ENCODE results near the gene KDM4C.

Gene KDM4C

GRCh38 chr9:6781476-6781875, 23.7 kb downstream of the KDM4C start:
- TF ChIP-seq CTCF (IDR thresholded peaks at IDR 0.05; ENCODE audit: low read depth, low read length): no peak
- Histone ChIP-seq H3K9me3 (no peaks in the 10 kb centered on the region), H3K36me3 (no peaks in the 10 kb centered on the region), H3K4me3 (ENCODE audit: low read depth, low read length) (no peak overlapping the region), H3K4me1 (peaks cover 13% of the 10 kb centered on the region), H3K27me3 (no peaks in the 10 kb centered on the region)
- DNase-seq: no peak

- TF ChIP-seq CTCF (IDR thresholded peaks at IDR 0.05; ENCODE audit: low read depth, low read length): no peak
- no peaks in the 10 kb centered on the region for H3K27me3 ChIP-seq
- H3K9me3 ChIP-seq: no peaks in the 10 kb centered on the region
- H3K36me3 ChIP-seq: no peaks in the 10 kb centered on the region
- H3K4me3 ChIP-seq (ENCODE audit: low read depth, low read length): no peak overlapping the region
- peaks cover 13% of the 10 kb centered on the region for H3K4me1 ChIP-seq
- DNase-seq: no peak
Measured at GRCh38 chr9:6782345-6782744, 24.6 kb downstream of the KDM4C start.

- H3K4me3 ChIP-seq (ENCODE audit: low read depth, low read length): no peak overlapping the region
- H3K9me3 ChIP-seq: no peaks in the 10 kb centered on the region
- H3K4me1 ChIP-seq: peaks cover 13% of the 10 kb centered on the region
- H3K36me3 ChIP-seq: no peaks in the 10 kb centered on the region
- DNase-seq: no peak
- no peak for TF ChIP-seq CTCF (IDR thresholded peaks at IDR 0.05; ENCODE audit: low read depth, low read length)
- no peaks in the 10 kb centered on the region for H3K27me3 ChIP-seq
Measured at GRCh38 chr9:6782981-6783380, 25.2 kb downstream of the KDM4C start.

- Histone ChIP-seq H3K9me3 (no peaks in the 10 kb centered on the region), H3K27me3 (no peaks in the 10 kb centered on the region), H3K4me3 (ENCODE audit: low read depth, low read length) (no peak overlapping the region), H3K36me3 (no peaks in the 10 kb centered on the region), H3K4me1 (peaks cover 13% of the 10 kb centered on the region)
- DNase-seq: no peak
- TF ChIP-seq CTCF (IDR thresholded peaks at IDR 0.05; ENCODE audit: low read depth, low read length): no peak
Measured at GRCh38 chr9:6783753-6784152, 26.0 kb downstream of the KDM4C start.

- Histone ChIP-seq H3K27me3 (no peaks in the 10 kb centered on the region), H3K36me3 (no peaks in the 10 kb centered on the region), H3K9me3 (no peaks in the 10 kb centered on the region), H3K4me3 (ENCODE audit: low read depth, low read length) (no peak overlapping the region), H3K4me1 (no peaks in the 10 kb centered on the region)
- DNase-seq: no peak
- no peak for TF ChIP-seq CTCF (IDR thresholded peaks at IDR 0.05; ENCODE audit: low read depth, low read length)
Measured at GRCh38 chr9:6785682-6786081, 27.9 kb downstream of the KDM4C start.

- H3K27me3 ChIP-seq: no peaks in the 10 kb centered on the region
- H3K9me3 ChIP-seq: no peaks in the 10 kb centered on the region
Measured at GRCh38 chr9:6787793-6788161, 30.0 kb downstream of the KDM4C start.

More at GRCh38 chr9:6787793-6788161, 30.0 kb downstream of the KDM4C start:
- no peaks in the 10 kb centered on the region for H3K36me3 ChIP-seq
- no peak overlapping the region for H3K4me3 ChIP-seq (ENCODE audit: low read depth, low read length)
- no peak for DNase-seq
- TF ChIP-seq CTCF (IDR thresholded peaks at IDR 0.05; ENCODE audit: low read depth, low read length): no peak
- H3K4me1 ChIP-seq: no peaks in the 10 kb centered on the region

All from BE2C (cell line).